Lower lobe of right lung (tissue), 2 donors: Measurements from ENCODE around the gene RREB1. TPM values are rescaled to one million over a fixed set of nuclear protein-coding genes. Genes with fewer than 3 reads are reported as not detected.

Source experiments
- ATAC-seq, 2 donors: fragments of 200-7000 bp; cut with Tn5 transposase; one replicate each; pipeline ENCODE4 v1.9.1; 2020 to 2022; ENCODE audit warnings: mild to moderate bottlenecking in 2 of 2, moderate library complexity in 2 of 2
- DNase-seq: peaks from one replicate; pipeline ENCODE4 v3.0.0-alpha.2; 2020
- H3K27ac ChIP-seq: fragments of 200-600 bp; one replicate; pipeline ENCODE4 v1.8.0; 2022
- H3K27me3 ChIP-seq: fragments of 200-600 bp; one replicate; pipeline ENCODE4 v1.8.0; 2022; ENCODE audit warnings: low read depth
- H3K36me3 ChIP-seq: fragments of 200-600 bp; one replicate; pipeline ENCODE4 v1.8.0; 2022; ENCODE audit warnings: mild to moderate bottlenecking
- H3K4me1 ChIP-seq: fragments of 200-600 bp; one replicate; pipeline ENCODE4 v1.8.0; 2022
- H3K4me3 ChIP-seq: fragments of 200-600 bp; one replicate; pipeline ENCODE4 v1.8.0; 2022; ENCODE audit warnings: mild to moderate bottlenecking
- H3K9me3 ChIP-seq: fragments of 200-600 bp; one replicate; pipeline ENCODE4 v1.8.0; 2022
- intact Hi-C: fragments of 100-400 bp; cut with DNase I; formaldehyde crosslinking; loops from one replicate; pipeline ENCODE4 v1.11.0; 2022
- total RNA-seq: library from RNA; stranded (reverse); fragmentation: NEBNext Ultra II Directional; extraction: Animal tissue kit (Norgen Biotek cat#: 25700); gene quantifications from one replicate; pipeline ENCODE4 v1.2.1, GENCODE V29; 2021
- TF ChIP-seq, protein P1 (sequence below): fragments of 200-600 bp; IDR thresholded peaks from one replicate; pipeline ENCODE4 v1.8.0; 2022; ENCODE audit warnings: antibody characterized with exemption, mild to moderate bottlenecking
- donor health status: DM: no; HTN: yes; CAD: no; lungs with severe emphysema.

Gene RREB1
- total RNA-seq, 1 donor from 2014 or later, result 62.8 TPM

- Histone ChIP-seq H3K4me3 (no peak overlapping the region), H3K36me3 (peaks cover 74% of the 10 kb centered on the region), H3K27ac (peak overlapping the region; percentile 13), H3K27me3 (no peaks in the 10 kb centered on the region), H3K9me3 (no peaks in the 10 kb centered on the region), H3K4me1 (peaks cover 7% of the 10 kb centered on the region)
- TF ChIP-seq, protein P1, sequence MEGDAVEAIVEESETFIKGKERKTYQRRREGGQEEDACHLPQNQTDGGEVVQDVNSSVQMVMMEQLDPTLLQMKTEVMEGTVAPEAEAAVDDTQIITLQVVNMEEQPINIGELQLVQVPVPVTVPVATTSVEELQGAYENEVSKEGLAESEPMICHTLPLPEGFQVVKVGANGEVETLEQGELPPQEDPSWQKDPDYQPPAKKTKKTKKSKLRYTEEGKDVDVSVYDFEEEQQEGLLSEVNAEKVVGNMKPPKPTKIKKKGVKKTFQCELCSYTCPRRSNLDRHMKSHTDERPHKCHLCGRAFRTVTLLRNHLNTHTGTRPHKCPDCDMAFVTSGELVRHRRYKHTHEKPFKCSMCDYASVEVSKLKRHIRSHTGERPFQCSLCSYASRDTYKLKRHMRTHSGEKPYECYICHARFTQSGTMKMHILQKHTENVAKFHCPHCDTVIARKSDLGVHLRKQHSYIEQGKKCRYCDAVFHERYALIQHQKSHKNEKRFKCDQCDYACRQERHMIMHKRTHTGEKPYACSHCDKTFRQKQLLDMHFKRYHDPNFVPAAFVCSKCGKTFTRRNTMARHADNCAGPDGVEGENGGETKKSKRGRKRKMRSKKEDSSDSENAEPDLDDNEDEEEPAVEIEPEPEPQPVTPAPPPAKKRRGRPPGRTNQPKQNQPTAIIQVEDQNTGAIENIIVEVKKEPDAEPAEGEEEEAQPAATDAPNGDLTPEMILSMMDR, result no peak
- ATAC-seq (no peak), DNase-seq (no peak)
- intact Hi-C loops, result no loop called here
Measured at GRCh38 chr6:7189101-7189758, 81.5 kb downstream of the RREB1 start.

GRCh38 chr6:7190791-7191190 is 83.0 kb downstream of the RREB1 start:
- Histone ChIP-seq H3K36me3 (peaks cover 67% of the 10 kb centered on the region), H3K27ac (no peak overlapping the region), H3K4me1 (peaks cover 19% of the 10 kb centered on the region), H3K4me3 (no peak overlapping the region), H3K9me3 (no peaks in the 10 kb centered on the region), H3K27me3 (no peaks in the 10 kb centered on the region)
- ATAC-seq (no peak), DNase-seq (no peak)
- intact Hi-C loops, result no loop called here
- TF ChIP-seq, protein P1, result no peak

- intact Hi-C loops, result no loop called here
- no peak for DNase-seq
- H3K27ac ChIP-seq, result no peak overlapping the region
- no peaks in the 10 kb centered on the region for H3K27me3 ChIP-seq
- H3K9me3 ChIP-seq, result no peaks in the 10 kb centered on the region
- peaks cover 18% of the 10 kb centered on the region for H3K4me1 ChIP-seq
- H3K4me3 ChIP-seq, result no peak overlapping the region
- peaks cover 58% of the 10 kb centered on the region for H3K36me3 ChIP-seq
- TF ChIP-seq, protein P1, result no peak
- no peak for ATAC-seq
Measured at GRCh38 chr6:7193122-7193521, 85.4 kb downstream of the RREB1 start.

GRCh38 chr6:7194657-7195056 is 86.9 kb downstream of the RREB1 start:
- H3K4me3 ChIP-seq, result no peak overlapping the region
- H3K27me3 ChIP-seq, result no peaks in the 10 kb centered on the region
- DNase-seq (no peak), ATAC-seq (no peak)
- H3K9me3 ChIP-seq, result no peaks in the 10 kb centered on the region
- TF ChIP-seq, protein P1, result no peak
- no peak overlapping the region for H3K27ac ChIP-seq
- peaks cover 45% of the 10 kb centered on the region for H3K36me3 ChIP-seq
- intact Hi-C loops, result no loop called here
- H3K4me1 ChIP-seq, result peaks cover 22% of the 10 kb centered on the region

DNA sequence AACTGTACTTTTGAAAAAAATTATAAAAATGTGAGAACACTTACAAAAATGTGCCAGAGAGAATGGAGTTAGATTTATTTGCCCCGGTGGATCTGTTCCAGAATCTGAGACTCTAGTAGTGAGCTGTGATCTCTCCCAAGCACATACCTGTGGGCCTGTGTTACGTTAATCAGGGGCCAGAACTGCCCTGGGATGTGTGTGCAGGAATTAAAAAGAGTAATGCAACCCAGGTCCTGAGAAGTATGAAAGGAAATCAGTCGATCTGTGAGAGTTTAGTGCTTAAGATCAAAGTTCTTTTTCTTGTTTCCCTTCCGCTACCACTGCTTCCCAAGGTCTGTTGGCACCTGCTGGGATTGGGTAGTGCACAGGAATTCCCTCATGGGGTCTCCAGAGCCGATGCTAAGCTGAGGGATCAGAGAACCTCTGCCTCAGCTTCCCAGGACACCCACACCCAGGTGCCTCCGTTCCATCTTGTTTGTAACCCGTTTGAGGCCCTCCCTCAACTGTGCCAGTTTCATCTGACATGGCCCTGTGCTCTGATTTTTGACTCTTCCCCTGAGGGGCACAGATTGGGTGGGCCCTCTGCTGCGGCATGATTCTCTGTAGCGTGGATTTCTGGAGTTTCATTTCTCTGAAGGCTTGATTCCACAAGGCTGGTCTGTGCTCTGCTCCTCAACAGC is 87.7 kb downstream of the RREB1 start:
- ATAC-seq (peak; percentile 47 to 73), DNase-seq (no peak)
- H3K9me3 ChIP-seq, result no peaks in the 10 kb centered on the region
- H3K27ac ChIP-seq, result no peak overlapping the region
- TF ChIP-seq, protein P1, result no peak
- peaks cover 27% of the 10 kb centered on the region for H3K4me1 ChIP-seq
- H3K4me3 ChIP-seq, result no peak overlapping the region
- peaks cover 37% of the 10 kb centered on the region for H3K36me3 ChIP-seq
- intact Hi-C loops, result no loop called here
- no peaks in the 10 kb centered on the region for H3K27me3 ChIP-seq
